NCI-H1105 treated with DMSO at 0.1 percent for 48 hours (cell line): ENCODE data around the gene SH3GL1.
"Not testable (repeated sequence)": the region's sequence is repeated elsewhere in the genome, so short reads cannot be mapped to it uniquely, and the experiment has no call there.

ENCODE experiments used
- DNase-seq: peaks from one replicate; lab custom pipeline; 2025; lab: John Stamatoyannopoulos, UW

Gene SH3GL1

GRCh38 chr19:4362831-4363545 is 37.4 kb downstream of the SH3GL1 start:
- DNase-seq = no peak

GRCh38 chr19:4362101-4362828 is 38.1 kb downstream of the SH3GL1 start:
- DNase-seq = no peak

GRCh38 chr19:4361152-4362046 is 38.9 kb downstream of the SH3GL1 start:
- DNase-seq = no peak

- no peak for DNase-seq
Measured at GRCh38 chr19:4360641-4361151, 39.7 kb downstream of the SH3GL1 start.

- DNase-seq = no peak
Measured at GRCh38 chr19:4360081-4360569, 40.2 kb downstream of the SH3GL1 start.

GRCh38 chr19:4359627-4360000 is 40.7 kb downstream of the SH3GL1 start:
- DNase-seq = no peak

GRCh38 chr19:4358709-4359626 is 41.4 kb downstream of the SH3GL1 start:
- no peak for DNase-seq

GRCh38 chr19:4357921-4358326 is 42.4 kb downstream of the SH3GL1 start:
- DNase-seq = no peak

GRCh38 chr19:4357095-4357797 is 43.1 kb downstream of the SH3GL1 start:
- DNase-seq = no peak

- no peak for DNase-seq
Measured at GRCh38 chr19:4354897-4355296, 45.5 kb downstream of the SH3GL1 start.

GRCh38 chr19:4354282-4354681 is 46.1 kb downstream of the SH3GL1 start:
- DNase-seq = no peak

- DNase-seq = peak; percentile 14
Measured at GRCh38 chr19:4352701-4353121, 47.6 kb downstream of the SH3GL1 start.

GRCh38 chr19:4350726-4351125 is 49.6 kb downstream of the SH3GL1 start:
- no peak for DNase-seq

GRCh38 chr19:4350111-4350510 is 50.2 kb downstream of the SH3GL1 start:
- DNase-seq = no peak

- DNase-seq = not testable (repeated sequence)
Measured at GRCh38 chr19:4349225-4349624, 51.1 kb downstream of the SH3GL1 start.

GRCh38 chr19:4347521-4347920 is 52.8 kb downstream of the SH3GL1 start:
- DNase-seq = no peak

GRCh38 chr19:4346020-4346383 is 54.3 kb downstream of the SH3GL1 start:
- no peak for DNase-seq

- no peak for DNase-seq
Measured at GRCh38 chr19:4345342-4346019, 54.9 kb downstream of the SH3GL1 start.

- peak; percentile 80 for DNase-seq
Measured at GRCh38 chr19:4343370-4344307, 56.7 kb downstream of the SH3GL1 start, which contains the start of gene MPND. Gene MPND, plus strand, starts transcription at chr19:4343562. Its CDS starts 32 bp downstream, at chr19:4343594.
